Stimulated activated CD8-positive, alpha-beta memory T cell treated with anti-CD3 and anti-CD28 coated beads, Interleukin-4, amount 100 ng/mL, for 1 hour (primary cell): ENCODE measurements around the gene TMEM252.

Experiments
- DNase-seq, 2 donors: peaks; one replicate each; pipeline ENCODE4 v3.0.0-alpha.2; 2020; ENCODE audit warnings: low read depth in 2 of 2, low spot score in 1 of 2

Gene TMEM252

DNA sequence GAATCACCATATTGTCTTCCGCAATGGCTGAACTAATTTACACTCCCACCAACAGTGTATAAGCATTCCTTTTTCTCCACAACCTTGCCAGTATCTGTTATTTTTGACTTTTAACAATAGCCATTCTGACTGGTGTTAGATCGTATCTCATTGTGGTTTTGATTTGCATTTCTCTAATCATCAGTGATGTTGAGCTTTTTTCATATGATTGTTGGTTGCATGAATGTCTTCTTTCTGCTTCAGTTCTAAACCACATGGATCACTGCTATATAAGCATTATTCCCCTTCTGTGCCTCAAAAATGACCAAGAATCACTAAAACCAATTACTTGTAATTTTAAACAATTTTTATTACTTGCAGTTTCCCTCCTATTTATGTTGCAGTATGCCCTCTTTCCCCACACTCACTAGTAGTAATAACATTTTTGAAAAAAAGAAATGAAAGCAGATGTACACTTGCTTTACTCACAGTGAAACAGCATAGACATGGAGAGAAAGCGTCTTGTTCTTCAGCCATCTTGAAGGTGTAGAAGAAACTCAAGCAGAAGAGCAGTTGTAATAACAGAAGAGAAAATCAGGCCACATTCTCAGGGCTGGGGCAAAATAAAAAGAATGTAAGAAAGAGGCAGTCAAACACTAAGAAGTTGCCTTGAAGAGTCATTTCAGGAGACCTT, 4.5 kb upstream of the TMEM252 start:
- DNase-seq: no peak

DNA sequence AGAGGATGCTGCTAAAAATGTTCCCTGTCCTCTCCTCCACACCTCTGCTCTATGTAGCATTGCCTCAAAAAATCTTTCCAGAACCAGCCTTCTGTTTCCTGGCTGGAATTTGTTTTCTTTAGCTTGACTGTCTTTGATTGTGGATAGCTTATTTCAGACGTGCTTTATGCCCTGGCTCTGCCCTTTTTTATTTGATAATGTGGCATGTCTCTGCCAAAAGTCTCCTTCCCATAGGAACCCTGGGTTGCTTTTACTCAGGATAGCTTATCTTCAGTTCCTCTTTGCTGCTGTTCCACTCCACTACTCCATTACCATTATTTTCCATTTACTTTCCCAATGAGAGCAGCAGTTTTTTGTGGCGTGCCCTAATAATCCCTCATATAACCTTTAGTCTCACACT, 885 bp upstream of the TMEM252 start:
- no peak for DNase-seq

DNA sequence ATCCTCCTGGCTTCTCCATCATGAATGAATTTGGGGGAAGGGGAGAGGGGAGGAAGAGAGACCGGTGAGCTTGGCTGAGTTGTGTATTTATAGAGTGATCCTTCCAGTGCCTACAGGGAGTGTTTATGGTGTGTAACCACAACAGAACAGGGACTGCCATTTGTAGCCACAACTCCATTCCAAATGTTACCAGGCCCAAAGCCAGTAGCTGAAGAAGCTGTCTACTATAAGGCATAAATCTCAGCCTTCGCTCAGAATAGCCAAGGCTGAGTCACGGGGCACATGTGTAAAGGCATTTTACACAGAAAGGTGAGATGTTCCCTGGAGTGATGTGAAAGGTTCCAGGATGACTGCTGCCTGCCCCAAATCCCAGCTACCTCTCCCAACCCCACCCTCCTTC, 2.5 kb downstream of the TMEM252 start:
- no peak for DNase-seq

DNA sequence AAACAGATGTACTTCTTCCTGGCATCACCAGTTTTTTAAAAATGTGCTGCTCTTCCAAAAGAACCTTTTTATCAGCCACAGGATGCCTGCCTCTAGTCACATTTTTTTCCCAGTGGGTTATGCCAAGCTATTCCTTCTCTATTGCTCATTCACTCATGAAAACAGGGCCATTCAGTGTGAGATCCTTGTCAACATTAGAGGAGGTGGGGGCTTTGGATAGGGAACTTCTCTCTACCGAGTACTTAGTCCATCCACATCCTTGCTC, 3.1 kb downstream of the TMEM252 start:
- DNase-seq: no peak

DNA sequence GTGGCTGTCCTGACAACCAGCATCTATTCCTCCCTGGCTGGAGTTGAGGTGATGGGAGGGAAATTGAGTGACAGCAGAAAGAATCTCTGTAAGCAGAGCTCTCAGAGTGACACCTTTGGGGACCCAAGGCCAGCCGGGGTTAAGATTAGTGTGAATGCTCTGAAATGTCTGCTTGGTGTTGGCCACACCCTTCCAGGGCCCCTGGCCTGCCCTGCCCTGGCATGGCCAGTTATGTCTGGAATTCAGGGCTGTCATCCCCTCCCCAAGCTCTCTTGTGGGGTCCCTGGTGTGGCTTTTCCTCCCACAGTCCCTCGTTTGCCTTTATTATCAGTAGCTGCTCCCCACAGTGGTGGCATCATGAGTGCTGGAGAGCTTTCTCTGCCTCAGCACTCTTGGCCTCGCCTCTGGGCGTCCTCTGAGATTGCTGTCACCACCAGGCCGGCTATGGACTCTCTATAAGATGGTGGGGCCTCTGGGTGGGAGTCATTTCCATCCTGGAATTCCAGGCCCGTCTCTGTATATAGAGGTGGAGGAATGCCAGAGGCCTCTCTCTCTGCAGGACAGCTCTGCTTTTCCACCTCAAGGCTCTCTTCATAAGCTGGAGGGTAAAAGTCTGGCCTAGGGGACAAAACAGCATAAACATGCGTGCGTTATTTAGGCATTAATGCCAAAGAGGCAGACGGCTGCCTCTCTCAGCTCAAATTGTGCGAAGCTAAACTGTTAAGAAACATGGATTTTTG, 3.6 kb downstream of the TMEM252 start:
- DNase-seq: no peak

DNA sequence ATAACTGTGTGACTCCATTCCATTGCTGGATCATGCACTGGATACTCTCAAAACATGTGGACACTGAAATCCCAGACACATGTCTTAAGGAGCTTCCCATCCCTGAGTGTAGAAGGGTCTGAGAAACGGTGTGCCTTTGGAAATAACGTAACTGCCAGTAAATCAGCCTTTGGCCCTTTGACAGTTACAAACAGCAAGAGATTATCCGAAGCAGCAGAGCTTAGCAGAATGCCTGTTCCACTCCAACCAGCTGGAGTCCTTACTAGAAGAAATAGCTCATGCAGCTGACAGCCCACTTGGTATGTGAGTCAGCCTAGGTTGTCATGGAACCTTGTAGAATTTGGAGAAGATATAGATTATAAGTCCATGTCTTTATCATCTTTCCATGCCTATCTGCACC, 7.0 kb downstream of the TMEM252 start:
- no peak for DNase-seq

DNA sequence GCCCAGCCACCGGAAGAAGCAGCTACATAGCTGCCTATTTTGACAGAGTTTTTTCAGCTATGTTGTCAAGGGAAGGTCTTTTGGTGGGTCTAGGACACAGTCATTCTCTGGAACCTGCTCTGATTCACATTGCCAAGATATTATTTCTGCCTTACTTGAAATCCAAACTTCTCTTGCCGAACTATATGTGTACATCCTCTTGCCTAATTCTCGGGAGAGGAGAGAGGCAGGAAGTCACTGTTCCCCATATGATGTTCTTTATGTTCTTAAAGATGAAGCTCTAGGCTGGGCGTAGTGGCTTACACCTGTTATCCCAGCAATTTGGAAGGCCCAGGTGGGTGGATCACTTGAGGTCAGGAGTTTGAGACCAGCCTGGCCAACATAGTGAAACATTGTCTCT, 8.6 kb downstream of the TMEM252 start:
- no peak for DNase-seq

DNA sequence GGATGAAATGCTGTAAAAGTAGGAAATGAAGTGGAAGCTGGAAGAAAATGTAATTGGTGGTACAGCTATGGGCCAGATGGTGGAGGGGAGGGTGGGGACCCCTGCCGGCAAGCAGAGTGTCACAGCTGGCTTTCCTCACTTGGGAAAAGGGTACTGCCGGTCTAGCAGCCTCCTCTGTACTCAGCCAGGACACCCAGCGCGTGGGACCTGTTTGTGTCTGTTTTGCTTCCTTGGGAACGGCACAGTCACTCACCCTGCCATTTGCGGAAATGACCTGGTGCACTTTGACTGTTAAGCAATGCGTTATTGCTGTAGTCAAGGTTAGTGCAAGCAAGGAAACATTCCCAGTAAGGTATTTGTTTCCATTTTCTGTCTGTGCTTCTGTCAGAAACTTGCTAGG, 10.1 kb downstream of the TMEM252 start:
- no peak for DNase-seq

DNA sequence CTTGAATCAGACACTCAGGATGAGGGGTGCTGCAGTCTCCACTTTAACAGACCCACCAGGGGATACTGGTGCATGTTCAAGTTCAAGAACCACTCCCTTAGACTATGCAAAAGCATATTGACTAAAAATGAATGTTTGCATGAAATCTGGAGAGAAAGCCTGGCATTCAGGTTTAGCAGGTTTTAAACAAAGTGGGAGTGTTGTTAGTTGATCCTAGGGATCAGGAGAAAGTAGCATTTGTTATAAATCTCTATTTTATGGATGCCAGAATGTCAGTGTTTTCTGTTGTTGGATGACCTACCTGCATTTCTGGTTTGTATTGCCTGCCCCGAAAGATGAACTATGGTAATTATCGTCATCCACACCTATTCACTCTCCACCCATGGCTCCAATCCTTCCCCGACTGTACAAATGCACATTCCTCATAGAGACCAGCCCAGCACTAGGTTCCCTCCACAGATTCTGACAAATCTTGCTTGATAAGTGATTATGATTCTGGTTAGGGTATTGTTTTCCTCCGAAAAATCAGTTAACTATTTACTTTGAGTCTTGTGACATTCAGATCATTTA, 17.2 kb downstream of the TMEM252 start:
- no peak for DNase-seq

DNA sequence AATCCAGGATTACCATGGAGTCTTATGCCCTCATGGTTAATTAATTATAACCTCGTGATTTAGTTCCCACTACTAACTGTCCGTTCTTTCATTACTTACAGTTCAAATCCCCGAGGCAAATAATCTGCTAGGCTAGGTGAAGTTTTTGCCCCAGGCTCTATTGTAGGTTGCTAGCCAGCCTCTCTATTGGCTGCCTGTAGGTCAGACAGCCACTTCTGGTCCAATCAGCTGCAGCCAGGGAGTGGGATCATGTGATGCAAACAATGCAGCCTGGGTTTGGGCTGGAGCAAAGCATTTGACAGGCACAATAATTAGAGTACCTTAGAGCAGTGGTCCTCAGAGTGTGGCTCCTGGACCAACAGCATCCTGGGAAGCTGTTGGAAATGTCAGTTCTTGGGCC, 17.7 kb downstream of the TMEM252 start:
- DNase-seq: no peak

DNA sequence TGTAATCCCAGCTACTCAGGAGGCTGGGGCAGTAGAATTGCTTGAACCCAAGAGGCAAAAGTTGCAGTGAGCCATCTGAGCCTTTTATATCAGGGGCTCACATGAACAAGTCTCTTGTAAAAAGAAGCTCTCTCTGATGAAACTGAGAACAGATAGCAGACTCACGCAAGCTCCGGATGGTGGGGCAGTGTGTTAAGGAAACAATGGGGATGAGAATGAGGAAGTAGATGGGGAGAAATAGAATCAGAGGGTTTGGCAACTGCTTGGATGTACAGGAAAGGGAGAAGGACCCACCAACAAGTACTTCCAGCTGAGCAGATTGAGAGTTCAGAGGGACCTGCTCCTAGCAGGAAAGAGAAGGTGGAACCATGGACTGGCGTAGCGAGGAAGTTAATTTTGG, 18.6 kb downstream of the TMEM252 start:
- DNase-seq: no peak

DNA sequence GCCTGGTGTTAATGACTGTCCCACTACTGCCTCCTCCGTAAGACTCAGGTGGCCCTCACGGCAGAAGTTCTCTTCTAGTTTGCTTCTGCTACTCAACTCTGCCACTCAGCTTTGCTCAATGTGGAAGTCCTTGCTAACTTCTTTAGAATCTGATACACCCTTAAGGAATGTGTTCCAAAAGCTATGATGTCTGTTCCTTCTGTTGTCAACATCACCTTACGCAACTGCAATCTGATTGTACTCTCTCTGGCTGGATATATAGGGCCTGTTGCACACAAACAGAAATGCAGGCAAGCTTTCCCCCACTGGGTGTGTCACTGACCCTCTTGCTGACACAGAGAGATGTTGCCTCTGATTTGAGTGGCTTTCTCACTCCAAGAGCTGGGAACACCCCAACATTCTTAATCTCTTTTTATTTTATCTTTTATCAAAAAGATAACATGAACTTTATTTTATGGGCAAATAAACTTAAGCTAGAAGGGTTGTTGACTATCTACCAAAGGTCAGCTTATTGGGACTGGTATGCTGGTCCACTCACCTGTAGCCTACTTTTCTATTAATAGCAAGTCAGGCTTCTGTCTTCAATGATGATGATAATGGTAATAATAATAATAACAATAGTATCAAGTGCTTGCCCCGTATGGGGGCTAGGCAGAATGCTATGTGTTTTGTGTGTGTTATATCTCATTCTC, 25.2 kb downstream of the TMEM252 start:
- no peak for DNase-seq

DNA sequence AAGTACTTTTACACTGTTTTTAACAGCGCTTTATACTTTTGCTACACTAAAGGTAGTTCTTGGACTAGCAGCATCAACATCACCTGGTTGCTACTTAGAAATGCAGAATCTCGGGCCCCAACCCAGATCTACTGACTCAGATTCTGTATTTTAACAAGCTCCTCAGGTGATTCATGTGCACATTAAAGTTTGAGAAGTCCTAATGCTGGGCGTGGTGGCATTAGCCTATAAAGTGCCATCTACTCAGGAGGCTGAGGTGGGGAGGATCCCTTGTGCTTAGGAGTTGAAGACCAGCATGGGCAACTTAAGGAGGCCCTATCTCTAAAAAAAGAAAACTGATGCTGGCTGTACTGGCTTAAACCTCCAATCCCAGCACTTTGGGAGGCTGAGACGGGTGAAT, 26.7 kb downstream of the TMEM252 start:
- no peak for DNase-seq

DNA sequence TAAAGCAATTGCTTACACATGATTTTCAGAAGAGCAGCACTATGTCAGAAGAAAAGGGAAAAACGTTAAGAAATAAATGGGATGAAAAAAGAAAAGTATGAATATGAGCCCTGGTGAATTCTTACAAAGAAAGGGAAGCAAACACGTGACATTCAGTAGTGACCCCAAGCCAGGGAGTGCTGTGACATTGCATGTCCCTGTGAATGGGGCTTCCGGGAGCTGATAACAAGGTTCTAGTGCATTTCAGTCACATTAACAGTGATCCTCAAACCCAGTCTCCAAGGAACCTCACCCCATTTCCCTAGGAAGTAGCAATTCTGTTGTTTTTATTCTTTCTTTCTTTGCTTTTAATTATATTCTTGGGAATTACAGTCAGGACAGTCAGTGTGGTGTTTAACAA, 27.3 kb downstream of the TMEM252 start:
- DNase-seq: no peak

DNA sequence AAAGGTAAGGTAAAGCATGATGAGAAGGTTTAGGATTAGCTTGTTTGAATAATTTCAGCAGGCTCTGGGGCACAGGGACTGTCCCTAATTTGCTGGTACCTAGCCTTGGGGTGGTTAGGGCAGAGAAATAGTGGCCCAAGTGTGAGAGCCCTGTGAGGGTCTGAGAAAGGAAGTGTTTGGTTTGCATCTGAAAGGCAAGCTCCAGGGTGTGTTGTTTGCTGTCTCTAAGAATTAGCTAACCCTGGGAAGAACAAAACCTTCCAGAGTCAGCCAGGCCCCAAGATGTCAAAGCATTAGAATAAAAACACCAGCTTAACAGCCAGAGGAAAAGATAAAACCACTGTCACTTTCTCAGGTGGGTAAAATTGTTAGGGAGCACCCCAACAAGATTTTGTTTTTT, 31.0 kb downstream of the TMEM252 start:
- DNase-seq: no peak

DNA sequence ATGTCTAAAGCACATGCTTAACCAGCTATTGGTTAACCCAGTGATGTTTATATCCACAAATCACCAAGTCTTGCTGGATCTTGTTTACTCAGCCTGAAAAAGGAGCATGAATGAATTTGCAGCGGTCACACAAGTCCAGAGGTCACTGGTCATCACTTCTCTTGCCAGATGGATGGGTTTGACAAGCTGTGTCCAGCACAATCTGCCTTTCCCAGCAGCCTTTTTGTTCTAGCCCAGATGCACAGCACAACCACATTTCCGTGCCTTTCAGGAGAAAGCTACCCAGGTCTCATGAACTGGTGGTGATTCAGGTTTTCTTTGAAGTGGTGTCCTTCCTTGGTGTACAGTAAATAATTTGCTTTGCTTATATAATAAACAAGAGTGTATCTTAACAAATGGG, 32.1 kb downstream of the TMEM252 start:
- no peak for DNase-seq

DNA sequence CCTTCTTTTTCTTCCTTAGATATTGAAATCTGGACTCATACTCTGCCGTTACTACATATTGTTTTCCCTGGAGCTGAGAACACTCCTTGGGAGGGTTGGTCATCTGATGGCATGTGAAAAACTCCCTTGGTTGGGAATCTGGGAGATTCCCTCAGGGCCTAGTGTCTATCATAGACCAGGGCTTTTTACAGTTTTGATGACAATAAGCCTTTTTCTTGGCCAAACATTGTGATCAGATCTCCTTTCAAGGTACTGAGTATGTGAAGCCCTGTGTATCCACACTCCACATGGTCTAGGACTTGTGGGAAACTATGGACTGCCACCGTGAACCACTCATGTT, 32.9 kb downstream of the TMEM252 start:
- DNase-seq: no peak

DNA sequence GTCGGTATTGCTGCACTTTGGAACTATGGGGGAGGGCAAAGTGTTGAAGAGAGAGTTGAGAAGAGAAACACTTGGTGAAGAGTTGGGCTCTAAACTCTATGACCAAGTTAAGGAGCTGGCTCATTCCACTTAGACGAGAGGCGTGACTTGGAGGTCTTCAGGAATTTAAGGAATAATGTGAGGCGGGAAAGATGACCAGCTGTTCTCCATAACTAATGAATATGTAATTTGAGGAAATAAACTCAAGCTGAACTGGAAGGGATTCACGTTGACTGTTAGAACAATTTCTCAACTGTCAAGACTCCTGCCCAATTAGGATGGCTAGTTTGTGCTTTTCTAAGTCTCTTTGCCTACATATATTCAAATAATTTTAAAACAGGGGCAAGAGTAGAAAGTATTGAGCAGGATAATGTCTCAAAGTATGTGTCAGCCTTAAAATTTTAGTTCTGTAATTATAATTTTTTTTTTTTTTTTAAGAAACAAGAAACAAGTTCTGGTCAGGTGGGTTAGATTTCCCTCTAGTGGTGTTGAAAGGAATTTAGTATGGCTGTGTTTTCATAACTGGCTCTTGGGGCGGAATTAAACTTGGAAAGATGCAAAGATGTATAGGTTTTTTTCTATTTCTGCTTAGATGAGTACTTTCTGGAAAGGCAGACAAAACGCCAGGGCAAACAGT, 33.4 kb downstream of the TMEM252 start:
- DNase-seq: no peak

DNA sequence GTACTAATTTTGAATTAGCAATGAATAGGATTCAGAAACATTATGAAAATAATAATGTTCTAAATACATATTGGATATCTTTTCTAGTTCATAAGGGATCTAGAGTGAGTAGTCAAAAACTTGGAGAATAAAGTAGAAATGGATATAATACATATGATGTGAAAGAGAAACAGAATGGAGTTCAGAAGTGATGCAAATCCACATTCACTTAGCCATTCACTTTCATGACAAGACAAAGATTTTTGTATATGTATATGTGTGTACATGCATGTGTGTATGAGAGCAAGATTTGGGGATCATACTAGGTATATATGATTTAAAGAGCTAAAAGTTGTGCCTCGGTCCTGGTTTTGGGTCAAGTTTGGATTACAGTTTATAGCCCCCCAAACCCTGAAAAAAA, 34.1 kb downstream of the TMEM252 start:
- DNase-seq: no peak

DNA sequence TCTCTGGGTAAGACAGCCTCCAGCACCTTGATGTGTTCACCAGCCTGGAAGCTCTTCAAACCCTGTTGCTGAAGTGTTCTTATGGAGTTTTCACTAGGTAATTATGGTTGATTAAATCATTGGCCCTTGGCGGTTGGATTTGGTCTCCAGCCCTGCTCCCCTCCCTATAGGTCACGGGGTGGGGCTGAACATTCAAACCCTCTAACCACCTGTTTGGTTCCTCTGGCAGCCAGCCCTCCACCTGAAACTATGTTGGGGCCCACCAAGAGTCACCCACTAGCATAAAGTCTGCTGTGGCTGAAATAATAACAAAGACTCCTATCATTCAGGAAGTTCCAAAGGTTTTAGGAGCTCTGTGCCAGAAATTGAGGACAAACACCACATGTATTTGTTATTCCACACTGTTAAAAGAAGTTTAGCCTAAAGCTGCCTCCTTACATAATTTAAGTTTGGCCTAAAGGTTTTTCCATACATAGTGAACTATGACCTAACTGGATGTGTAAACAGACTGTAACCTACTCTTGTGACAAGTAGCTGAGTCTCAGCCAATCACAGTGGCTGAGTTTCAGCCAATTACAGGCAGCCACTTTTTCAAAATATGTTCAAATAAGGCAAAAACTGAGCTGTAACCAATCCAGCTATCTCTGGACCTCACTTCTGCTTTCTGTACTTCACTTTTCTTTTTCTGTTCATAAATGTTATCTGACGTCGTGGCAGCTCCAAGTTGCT, 34.8 kb downstream of the TMEM252 start:
- no peak for DNase-seq

DNA sequence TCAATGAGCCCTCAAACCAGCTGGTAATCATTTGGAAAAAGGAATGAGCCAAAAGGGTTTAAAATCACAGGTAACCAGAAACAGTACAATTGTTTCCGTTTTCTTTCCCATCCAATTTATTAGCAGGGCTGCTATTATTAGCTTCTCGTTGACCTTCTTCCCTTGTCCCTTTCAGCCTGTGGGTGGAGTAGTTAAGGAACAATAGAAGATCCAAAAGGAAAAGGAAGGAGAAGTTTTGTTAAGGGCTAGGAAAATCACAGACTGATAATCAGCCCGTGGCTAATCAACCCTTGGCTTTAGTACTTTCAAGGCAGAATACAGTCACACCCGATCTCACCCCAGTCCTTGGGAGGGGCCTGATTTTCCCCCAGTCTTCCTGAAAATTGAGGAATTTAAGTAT, 38.4 kb downstream of the TMEM252 start:
- no peak for DNase-seq
